Activated naive CD4-positive, alpha-beta T cell treated with anti-CD3 and anti-CD28 coated beads, Interleukin-2, amount 50 U/mL, for 16 hours (primary cell): ENCODE results near the gene UBE2Q1.

Source experiments
- DNase-seq: peaks from one replicate; pipeline ENCODE4 v3.0.0-alpha.2; 2020

The UBE2Q1 gene

DNA sequence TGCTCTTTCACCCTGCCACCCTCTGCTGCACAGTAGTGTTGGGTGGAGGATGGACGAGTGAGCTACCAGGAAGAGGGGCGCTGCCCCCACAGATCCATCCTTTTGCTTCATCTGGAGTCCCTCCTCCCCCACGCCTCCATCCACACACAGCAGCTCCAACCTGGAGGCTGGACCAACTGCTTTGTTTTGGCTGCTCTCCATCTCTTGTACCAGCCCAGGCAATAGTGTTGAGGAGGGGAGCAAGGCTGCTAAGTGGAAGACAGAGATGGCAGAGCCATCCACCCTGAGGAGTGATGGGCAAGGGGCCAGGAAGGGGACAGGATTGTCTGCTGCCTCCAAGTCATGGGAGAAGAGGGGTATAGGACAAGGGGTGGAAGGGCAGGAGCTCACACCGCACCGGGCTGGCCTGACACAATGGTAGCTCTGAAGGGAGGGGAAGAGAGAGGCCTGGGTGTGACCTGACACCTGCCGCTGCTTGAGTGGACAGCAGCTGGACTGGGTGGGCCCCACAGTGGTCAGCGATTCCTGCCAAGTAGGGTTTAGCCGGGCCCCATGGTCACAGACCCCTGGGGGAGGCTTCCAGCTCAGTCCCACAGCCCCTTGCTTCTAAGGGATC lies 17.6 kb upstream of the UBE2Q1 start:
- no peak for DNase-seq

GRCh38 chr1:154575147-154575927 lies 16.9 kb upstream of the UBE2Q1 start:
- no peak for DNase-seq

- no peak for DNase-seq
Observed at GRCh38 chr1:154574716-154575115, 16.3 kb upstream of the UBE2Q1 start.

- DNase-seq, result no peak
Observed at GRCh38 chr1:154573168-154573510, 14.7 kb upstream of the UBE2Q1 start.

DNA sequence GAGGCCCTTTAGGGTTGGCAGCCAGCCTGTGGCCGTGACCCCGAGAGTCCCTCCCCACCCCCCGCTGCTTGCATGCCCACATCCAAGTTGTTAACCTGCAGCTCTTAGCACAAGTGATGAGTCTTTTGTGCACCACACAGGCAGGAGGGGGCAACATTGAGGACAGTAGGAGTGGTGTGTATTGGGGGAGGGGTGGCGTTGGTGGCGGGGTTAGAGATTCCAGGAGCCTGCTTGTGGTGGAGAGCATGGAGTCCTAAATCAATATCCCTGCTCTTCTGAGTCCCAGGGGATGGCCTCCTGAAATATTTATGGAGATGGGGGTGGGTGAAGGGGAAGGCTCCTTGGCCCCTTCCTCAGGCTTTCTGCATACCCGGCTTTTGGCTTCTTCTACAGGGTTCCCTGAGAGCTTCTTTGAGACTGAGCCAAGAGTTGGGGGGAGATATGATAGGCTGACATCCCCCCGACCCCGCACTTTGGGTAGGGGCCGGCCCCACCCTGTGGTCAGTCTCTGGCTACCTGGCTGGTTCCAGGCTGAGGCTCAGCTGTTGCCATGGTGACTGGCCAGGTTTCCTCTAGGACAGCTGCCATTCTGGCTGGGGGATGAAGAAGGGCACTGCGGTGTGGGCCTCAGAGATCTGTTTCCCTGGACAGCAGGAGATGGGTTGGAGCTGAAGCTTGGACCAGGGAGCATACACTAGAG lies 14.2 kb upstream of the UBE2Q1 start:
- no peak for DNase-seq

DNA sequence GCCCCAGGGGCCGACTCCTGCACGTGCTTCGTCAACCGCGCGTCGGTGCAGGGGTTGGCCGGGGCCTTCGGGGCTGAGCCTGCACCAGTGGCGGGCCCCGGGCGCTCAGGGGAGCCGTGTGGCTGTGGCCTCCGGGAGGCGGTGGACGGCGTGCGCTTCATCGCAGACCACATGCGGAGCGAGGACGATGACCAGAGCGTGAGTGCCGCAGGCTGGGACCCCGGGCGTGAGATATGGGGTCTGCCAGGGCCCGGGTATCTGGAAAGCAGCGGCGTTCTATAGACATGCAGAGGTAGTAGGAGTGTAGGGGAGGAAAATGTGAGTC lies 13.5 kb upstream of the UBE2Q1 start:
- no peak for DNase-seq

DNA sequence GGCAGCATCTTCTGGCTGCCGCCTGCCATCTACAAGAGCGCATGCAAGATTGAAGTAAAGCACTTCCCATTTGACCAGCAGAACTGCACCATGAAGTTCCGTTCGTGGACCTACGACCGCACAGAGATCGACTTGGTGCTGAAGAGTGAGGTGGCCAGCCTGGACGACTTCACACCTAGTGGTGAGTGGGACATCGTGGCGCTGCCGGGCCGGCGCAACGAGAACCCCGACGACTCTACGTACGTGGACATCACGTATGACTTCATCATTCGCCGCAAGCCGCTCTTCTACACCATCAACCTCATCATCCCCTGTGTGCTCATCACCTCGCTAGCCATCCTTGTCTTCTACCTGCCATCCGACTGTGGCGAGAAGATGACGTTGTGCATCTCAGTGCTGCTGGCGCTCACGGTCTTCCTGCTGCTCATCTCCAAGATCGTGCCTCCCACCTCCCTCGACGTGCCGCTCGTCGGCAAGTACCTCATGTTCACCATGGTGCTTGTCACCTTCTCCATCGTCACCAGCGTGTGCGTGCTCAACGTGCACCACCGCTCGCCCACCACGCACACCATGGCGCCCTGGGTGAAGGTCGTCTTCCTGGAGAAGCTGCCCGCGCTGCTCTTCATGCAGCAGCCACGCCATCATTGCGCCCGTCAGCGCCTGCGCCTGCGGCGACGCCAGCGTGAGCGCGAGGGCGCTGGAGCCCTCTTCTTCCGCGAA lies 12.9 kb upstream of the UBE2Q1 start:
- DNase-seq, result no peak

GRCh38 chr1:154568157-154568815 lies 9.8 kb upstream of the UBE2Q1 start:
- DNase-seq, result no peak

GRCh38 chr1:154567386-154568156 lies 9.1 kb upstream of the UBE2Q1 start, which contains the start of gene CHRNB2:
CHRNB2 (plus strand) TSS chr1:154567778; CDS start chr1:154568045, 267 bp downstream.
- peak; percentile 73 for DNase-seq

DNA sequence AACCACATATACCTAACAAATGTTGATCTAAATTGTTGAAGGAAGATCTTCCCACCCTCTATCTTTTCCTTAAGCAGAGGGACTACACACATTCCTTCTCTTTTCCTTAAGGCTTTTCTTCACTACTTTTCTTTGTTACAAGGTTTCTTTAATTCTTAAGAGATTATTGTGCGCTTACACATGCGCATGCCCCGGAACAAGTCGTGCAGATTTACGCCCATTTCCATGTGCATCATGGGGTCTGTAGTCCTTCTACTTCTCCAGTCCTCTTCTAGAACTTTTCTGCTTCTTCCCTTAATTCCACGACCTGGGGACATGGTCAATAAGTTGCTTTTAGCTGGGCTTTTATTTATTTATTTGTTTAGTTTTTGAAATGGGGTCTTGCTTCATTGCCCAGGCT lies 7.4 kb upstream of the UBE2Q1 start:
- no peak for DNase-seq

DNA sequence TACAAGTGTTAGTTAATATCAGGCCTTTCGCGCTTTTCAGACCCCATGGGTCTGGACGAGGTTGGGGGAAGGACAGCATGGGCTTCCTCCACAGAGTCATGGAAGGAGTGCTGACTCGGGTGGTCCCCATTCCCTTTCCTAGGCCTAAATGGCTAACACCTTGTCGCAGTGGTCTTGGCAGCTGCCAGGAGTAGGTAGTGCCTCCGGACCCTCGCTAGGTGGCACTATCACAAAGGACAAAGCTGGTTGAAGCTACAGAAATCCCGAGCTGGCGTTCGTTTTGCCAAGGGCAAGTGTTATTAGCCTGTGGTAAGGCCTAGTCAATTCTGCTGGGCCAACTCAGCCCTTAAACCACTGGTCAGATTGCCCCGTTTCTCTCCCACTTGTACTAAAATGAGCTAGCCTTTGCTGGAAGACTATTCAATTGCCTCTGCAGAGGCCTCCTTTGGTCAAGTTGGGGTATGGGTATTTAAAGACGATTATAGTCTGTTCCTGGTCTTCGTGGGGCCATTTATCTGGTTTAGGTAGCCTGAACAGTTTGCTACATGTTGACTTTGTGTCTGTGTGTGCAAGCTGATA lies 1.1 kb upstream of the UBE2Q1 start:
- peak; percentile 81 for DNase-seq

- DNase-seq, result peak; percentile 100
Observed at GRCh38 chr1:154558720-154559465, 431 bp upstream of the UBE2Q1 start.

- no peak for DNase-seq
Observed at GRCh38 chr1:154557248-154557938, 1.1 kb downstream of the UBE2Q1 start.

DNA sequence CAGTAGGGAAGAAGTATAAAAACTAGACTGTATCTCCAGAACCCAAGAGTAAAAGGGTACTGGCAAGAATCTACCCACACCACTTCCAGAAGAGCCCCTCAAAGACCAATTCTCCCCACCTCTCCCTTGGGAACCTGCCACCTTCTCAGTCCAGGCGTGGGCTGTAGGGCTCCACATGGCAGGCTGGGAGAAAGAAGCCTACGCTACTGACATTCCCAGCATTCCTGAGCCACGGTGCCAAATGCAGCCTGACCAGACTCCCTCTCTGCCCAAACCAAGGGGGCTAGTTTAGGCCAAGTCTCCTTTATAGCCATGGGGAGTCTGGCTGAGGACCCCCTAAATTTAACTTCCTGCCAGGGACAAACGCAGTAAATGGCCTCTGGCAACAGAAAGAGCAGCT lies 2.0 kb downstream of the UBE2Q1 start:
- no peak for DNase-seq

- DNase-seq, result no peak
Observed at GRCh38 chr1:154553056-154554030, 5.1 kb downstream of the UBE2Q1 start.

DNA sequence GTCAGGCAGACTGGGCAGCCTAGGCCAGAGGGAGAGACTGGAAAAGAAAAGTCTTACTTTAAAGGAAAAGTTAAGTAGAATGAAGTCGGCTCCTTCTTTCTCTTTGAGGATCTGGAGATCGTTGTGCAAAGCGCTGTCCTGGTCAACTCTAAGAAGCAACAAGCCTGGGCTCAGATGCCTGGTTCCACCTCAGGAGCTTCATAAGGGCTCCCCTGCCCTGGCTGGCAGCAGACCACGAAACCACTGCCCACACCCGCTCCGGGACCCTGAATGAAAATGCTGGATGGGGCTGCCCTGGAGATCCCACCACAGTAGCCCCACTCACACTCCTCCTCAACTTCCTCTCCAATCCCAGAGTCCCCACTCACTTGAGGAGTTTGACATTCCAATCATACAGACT lies 6.4 kb downstream of the UBE2Q1 start:
- no peak for DNase-seq

GRCh38 chr1:154551474-154551873 lies 7.0 kb downstream of the UBE2Q1 start:
- DNase-seq, result no peak

- DNase-seq, result no peak
Observed at GRCh38 chr1:154550657-154551056, 7.8 kb downstream of the UBE2Q1 start.

- no peak for DNase-seq
Observed at GRCh38 chr1:154550070-154550469, 8.4 kb downstream of the UBE2Q1 start.
